LNCaP clone FGC (cell line): ENCODE measurements around the gene TLNRD1.

Source experiments
- DNase-seq: peaks from one replicate; pipeline ENCODE4 v3.0.0-alpha.2; 2011; ENCODE audit warnings: low read depth
- H3K4me3 ChIP-seq: 2 replicates; pipeline ENCODE4 v1.5.1; 2011; ENCODE audit warnings: mild to moderate bottlenecking, low read depth, low read length, control low read depth
- CTCF ChIP-seq: IDR thresholded peaks from 2 replicates; pipeline ENCODE4 v1.5.1; 2012; ENCODE audit warnings: mild to moderate bottlenecking; ENCODE audit not compliant: control insufficient read depth, insufficient read depth; ENCODE audit errors: extremely low read depth

TLNRD1 gene

GRCh38 chr15:81001152-81002008 lies 657 bp downstream of the TLNRD1 start:
- no peak for TF ChIP-seq CTCF
- H3K4me3 ChIP-seq, result peak overlapping the region; percentile 77
- DNase-seq, result no peak

GRCh38 chr15:81002009-81002330 lies 1.2 kb downstream of the TLNRD1 start:
- no peak for DNase-seq
- TF ChIP-seq CTCF, result no peak
- H3K4me3 ChIP-seq, result peak overlapping the region; percentile 77

GRCh38 chr15:81002331-81003096 lies 1.8 kb downstream of the TLNRD1 start:
- no peak for DNase-seq
- peak overlapping the region; percentile 77 for H3K4me3 ChIP-seq
- no peak for TF ChIP-seq CTCF

- DNase-seq, result no peak
- no peak overlapping the region for H3K4me3 ChIP-seq
- no peak for TF ChIP-seq CTCF
Measured at GRCh38 chr15:81003097-81003350, 2.3 kb downstream of the TLNRD1 start.

- no peak for DNase-seq
- H3K4me3 ChIP-seq, result no peak overlapping the region
- no peak for TF ChIP-seq CTCF
Measured at GRCh38 chr15:81006124-81006523, 5.4 kb downstream of the TLNRD1 start.

GRCh38 chr15:81007428-81008064 lies 6.8 kb downstream of the TLNRD1 start:
- no peak for TF ChIP-seq CTCF
- peak overlapping the region; percentile 6; the same call in 1 of the 2 replicates for H3K4me3 ChIP-seq
- DNase-seq, result no peak
